CMK (cell line): Measurements from ENCODE around the gene CLCF1.
A peak's percentile ranks its signal among the peaks of the same experiment; 100 is the strongest.

ENCODE experiments used
- DNase-seq: peaks from one replicate; pipeline ENCODE4 v3.0.0-alpha.2; 2010; ENCODE audit warnings: low read depth

Gene CLCF1

DNA sequence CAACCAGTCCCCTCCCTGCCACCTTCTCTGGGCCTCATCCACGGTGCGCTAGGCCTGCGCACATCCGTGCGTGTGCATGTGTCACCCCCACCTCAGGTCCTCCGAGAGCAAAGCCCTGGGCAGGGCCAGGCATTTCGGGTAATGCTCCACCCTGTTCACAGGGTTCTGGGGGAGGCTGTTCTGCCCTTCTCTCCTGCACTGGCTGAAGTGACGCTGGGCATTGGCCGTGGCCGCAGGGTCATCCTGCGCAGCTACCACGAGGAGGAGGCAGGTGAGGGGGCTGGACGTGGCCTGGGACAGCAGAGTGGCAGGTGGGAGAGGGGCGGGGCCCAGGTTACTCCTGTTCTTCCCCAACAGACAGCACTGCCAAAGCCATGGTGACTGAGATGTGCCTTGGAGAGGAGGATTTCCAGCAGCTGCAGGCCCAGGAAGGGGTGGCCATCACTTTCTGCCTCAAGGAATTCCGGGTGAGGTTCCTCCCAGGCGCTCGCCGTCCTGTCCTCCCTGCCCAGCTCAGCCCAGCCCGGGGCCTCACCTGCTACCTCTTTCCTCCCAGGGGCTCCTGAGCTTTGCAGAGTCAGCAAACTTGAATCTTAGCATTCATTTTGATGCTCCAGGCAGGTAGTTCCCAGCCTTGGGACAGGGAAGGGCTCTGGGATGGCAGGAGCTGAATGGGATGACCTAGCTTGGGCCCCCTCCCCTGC is 22.3 kb upstream of the CLCF1 start:
- no peak for DNase-seq

GRCh38 chr11:67393990-67394389 is 20.6 kb upstream of the CLCF1 start:
- no peak for DNase-seq

DNA sequence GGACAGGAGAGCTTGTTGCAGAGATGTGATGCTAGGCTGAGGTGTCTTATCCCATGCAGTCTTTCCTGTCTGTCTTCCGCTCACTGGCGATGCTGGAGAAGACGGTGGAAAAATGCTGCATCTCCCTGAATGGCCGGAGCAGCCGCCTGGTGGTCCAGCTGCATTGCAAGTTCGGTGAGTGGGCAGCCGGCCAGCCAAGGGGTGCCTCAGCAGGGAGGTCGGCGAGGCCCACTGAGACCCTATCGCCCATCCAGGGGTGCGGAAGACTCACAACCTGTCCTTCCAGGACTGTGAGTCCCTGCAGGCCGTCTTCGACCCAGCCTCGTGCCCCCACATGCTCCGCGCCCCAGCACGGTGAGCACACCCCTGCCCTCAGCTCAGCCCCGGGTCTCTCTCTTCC is 20.0 kb upstream of the CLCF1 start:
- no peak for DNase-seq

- no peak for DNase-seq
Measured at GRCh38 chr11:67392183-67392715, 18.9 kb upstream of the CLCF1 start.

DNA sequence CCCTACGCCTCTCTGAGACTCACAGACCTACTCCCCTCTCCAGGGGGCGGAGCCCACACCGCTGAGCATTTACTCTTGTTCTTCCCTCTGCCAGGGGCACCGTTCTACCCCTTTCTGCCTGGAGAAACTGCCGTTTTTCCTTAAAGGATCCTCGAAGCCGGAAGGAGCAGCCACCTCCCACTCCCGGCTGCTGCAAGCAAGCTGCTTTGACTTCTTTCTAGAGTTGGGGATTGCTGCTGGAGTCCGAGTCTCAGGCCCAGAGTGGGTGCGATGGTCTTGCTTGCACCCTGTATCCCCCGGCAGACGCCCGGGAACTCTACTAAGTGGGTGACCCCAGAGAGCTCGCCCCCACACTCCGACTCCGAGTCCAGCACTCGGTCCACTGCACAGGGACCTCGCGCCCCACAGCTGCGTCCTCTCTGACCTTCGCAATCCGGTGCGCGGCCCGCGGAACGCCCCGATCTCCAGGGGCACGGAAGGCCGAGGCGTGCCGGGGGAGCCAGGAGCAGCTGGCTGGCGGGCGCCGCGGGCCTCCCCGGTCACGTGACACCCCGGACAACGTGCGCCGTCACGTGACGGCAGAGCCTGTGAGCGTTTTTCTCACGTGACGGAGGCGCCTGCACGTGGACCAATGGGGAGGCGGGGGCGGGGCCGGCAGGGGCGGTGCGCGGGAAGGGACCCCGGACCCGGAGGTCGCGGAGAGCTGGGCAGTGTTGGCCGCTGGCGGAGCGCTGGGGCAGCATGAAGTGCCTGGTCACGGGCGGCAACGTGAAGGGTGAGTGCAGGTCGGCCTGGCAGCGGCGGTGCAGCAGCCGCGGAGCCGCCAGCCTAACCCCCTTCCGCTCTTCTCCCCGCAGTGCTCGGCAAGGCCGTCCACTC is 18.1 kb upstream of the CLCF1 start, which contains the start of gene RAD9A:
RAD9A (plus strand) TSS at position 683 of the 879 bp plus-strand sequence; CDS start at position 742, 59 bp downstream.
- DNase-seq, result peak; percentile 96

DNA sequence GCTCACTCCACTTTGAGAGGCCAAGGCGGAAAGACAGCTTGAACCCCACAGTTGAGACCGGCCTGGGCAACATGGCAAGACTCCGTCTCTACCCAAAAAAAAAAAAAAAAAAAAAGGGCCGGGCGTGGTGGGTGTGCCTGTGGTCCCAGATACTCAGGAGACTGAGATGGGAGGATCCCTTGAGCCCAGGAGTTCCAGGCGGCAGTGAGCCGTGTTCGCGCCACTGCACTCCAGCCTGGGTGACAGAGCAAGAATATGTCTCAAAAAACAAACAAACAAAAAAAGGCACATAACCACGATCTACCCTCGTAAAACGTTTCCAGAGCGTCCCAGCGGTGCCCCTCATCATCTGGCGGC is 17.5 kb upstream of the CLCF1 start:
- DNase-seq, result no peak

DNA sequence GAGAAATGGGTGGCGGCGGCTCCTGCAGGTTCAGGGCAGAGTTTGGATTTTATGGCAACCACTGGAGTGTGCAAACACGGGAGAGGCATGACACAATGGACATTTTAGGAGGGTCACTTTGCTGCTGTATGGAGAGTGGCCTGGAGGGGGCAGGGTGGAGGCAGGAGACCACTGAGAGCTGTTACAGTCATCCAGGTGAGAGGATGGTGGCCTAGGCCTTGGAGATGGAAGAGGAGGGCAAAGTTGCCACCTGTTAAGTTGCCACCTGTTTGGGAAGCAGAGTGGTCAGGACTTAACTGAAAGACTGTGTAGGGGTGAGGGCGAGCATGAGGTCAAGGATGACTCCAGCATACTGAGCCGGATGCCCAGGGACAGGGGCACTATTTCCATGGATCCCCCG is 16.1 kb upstream of the CLCF1 start:
- DNase-seq, result no peak

DNA sequence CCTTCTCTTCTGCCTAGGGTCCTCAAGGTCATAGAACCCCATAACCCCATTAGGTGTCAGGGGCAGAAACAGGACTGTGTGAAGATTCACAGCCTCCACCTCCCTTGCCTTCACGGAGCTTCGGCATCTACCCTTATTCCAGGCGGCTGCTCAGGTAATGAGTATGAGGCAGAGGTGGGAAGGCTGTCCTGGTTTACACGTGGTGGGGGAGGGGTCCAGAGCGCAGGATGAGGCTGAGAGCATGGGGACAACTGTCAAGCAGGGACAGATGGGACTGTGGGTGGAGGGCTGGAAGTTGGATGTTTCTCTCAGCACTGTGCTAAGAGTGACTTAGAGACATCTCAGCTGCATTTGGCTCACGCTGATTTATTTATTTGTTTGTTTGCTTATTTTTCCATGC is 14.1 kb upstream of the CLCF1 start:
- DNase-seq, result no peak

- DNase-seq, result no peak
Measured at GRCh38 chr11:67387069-67387468, 13.7 kb upstream of the CLCF1 start.

DNA sequence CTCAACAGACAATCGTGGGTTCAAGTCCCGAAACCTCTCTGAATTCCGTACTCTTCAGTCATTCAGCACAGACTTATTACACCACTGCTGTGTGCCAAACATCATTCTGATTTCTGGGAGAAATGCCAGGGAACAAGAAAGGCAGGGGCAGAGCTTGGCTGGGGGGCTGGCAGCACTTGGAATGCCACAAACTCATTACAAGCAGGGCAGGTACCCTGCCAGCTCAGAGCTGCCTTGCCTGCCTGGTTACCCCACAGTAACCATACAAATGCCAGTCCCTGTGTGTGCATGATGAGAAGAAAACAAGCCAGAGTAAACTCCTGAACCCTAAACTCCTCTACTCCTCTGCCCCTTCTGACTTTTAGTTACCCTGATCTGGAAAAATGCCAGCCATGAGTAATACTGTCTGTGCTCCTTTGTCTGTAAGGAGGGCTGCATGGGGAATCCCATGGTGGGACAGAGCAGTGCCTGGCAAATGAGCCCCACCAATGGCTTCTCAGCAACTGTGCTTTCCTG is 11.5 kb upstream of the CLCF1 start:
- DNase-seq, result no peak

GRCh38 chr11:67382276-67383136 is 9.1 kb upstream of the CLCF1 start:
- no peak for DNase-seq

GRCh38 chr11:67381244-67381972 is 8.0 kb upstream of the CLCF1 start:
- DNase-seq, result no peak

DNA sequence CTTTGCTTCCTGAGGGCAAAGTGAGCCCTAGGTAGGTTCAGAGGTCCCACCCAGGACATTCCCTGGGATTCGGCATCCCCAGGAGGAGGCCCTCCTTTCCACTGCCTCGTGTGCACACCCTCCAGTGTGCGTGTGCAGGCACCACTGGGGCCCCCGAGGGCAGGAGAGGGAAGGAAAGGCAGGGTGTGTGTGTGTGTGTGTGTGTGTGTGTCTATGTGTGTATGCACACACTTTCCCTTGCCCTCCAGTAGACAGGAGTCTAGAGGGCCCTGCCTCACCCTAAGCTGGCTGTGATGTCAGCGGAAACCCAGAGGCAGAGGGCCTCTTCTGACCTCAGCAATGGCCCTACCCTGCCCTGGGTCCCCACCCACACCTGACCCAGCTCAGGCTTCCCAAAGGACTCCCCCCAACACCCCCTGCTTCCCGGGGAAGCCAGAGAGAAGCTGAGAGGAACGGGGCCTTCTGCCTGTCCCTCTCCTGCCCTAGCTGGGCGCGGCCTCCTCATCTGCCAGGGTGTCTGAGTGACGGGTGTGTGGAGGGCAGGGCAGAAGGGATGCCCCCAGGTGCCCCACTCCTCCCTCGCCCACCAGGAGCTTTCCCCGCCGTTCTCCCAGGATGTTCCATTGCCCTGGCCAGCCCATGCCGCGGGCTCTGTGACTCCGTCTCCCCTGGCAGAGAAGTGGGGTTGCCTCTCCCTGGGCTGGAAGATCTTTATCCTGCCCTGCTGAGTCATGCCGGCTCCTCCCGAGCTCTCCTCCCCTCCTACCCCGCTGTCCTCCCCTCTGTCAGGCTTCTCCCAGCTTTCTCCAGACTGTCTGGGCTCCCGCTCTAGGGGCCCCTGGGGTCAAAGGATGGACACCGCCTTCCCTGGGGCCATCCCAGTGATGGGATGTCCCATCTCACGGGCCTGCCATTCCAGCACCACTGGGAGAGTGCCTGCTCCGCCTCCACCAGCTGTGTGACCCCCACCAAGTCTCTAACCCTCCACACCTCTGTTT is 6.0 kb upstream of the CLCF1 start:
- DNase-seq, result no peak

- no peak for DNase-seq
Measured at GRCh38 chr11:67378544-67378943, 5.1 kb upstream of the CLCF1 start.

GRCh38 chr11:67376873-67377808 is 3.7 kb upstream of the CLCF1 start:
- DNase-seq, result no peak

DNA sequence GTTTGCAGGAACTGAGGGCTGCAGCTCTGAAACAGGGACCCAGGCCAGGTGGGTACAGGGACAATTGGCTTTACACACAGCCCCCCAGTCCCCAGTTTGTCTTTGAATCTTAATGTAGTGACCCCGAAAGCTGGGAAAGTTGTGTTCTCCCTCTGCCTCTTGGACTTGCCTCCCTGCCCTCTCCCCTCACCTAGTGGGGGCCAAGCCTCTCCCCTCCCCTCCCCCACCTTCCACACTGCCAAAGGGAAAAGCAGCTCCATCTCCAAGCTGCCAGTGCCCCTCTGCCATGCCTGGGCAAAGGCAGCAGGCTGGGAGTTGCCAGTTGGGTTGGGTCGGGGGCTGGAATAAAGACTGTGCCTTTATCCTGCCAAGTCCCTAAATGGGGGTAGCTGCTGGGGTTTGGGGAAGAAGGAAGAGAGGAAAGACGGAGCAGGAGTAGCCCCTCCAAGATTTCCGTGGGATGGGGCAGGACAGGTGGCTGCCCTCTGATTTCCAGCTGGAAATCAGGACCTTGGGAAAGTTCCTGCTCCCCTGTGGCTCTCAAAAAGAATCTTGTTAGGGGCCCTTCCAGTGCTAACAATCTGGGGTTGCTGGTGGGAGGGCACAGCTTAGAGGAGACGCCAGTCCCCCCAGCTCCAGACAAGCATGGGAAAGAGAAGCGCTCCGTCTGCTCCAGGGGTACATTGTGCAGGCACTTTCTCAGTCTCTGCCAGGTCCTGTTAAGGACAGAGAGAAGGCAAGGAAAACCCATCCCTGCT is 2.8 kb upstream of the CLCF1 start:
- no peak for DNase-seq

GRCh38 chr11:67375320-67376055 is 2.1 kb upstream of the CLCF1 start:
- no peak for DNase-seq
